G401.6 (cell line): Measurements from ENCODE around the gene DUSP28.

Experiments used
- FAIRE-seq: peaks from 2 replicates; lab custom pipeline; 2012; peaks lifted over from hg19 to GRCh38; lab: Jason Lieb, UNC

DUSP28 gene

DNA sequence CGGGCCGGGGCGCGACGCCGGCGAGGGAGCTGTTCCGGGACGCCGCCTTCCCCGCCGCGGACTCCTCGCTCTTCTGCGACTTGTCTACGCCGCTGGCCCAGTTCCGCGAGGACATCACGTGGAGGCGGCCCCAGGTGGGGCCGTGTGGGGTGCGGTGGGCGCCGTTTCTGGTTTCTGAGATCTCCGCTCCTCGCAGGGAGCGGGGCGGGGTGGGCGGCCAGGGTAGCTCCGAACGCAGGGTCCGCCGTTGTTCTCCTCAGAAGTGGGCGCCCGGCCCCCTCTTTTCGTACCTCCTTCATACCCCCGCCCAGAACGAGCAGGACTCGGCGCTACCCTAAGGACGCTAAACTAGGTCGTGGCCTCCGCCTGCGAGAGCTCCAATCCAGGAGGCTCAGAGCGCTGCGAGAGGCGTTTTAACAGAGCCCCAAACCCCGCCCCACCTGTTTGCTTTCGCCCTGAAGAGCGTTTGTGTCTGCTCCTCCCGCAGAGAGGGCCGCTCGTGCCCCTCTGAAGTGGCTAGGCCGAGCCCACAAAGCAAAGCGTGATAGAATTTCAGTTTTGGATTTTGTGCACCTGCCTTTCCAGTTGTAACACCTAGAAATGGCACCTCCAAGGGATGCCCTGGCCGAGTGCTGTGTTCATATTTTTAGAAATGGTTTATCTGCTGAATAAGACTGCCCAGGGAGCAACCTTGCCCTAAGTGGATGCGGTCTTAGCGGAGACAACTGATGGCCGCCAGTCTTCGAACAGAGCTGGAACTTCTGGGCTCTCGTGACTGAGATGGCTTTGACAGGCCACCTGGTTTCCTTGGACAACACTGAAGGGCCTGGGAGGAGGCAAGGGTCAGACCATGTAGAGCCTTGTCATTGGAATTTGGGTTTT is 27.0 kb downstream of the DUSP28 start:
- FAIRE-seq: no peak

GRCh38 chr2:240588006-240588655 is 28.0 kb downstream of the DUSP28 start:
- FAIRE-seq: no peak

GRCh38 chr2:240588669-240589068 is 28.5 kb downstream of the DUSP28 start:
- no peak for FAIRE-seq

DNA sequence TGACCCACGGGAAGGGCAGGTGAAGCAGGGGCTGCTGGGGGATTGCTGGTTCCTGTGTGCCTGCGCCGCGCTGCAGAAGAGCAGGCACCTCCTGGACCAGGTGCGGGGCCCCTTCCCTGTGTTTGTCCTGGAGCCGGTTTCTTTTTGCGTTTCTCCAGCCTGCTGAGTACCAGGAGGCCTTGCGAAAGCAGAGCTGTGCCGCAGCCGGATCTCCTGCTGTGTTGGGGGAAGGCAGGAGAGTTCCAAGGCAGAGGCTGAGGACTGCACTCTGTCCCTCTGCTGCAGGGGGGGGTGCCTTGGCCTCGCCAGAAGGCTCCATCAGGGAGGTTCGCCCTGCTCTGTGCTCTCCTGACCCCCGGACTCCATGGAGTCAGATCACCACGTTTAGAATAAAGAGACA is 29.2 kb downstream of the DUSP28 start:
- FAIRE-seq: no peak

- no peak for FAIRE-seq
Measured at GRCh38 chr2:240589850-240590525, 29.8 kb downstream of the DUSP28 start.

- no peak for FAIRE-seq
Measured at GRCh38 chr2:240590681-240591111, 30.5 kb downstream of the DUSP28 start.

- no peak for FAIRE-seq
Measured at GRCh38 chr2:240591226-240591625, 31.1 kb downstream of the DUSP28 start.

- FAIRE-seq: no peak
Measured at GRCh38 chr2:240591784-240592183, 31.6 kb downstream of the DUSP28 start.

- no peak for FAIRE-seq
Measured at GRCh38 chr2:240593026-240593702, 33.0 kb downstream of the DUSP28 start.

GRCh38 chr2:240593703-240594451 is 33.7 kb downstream of the DUSP28 start:
- FAIRE-seq: no peak

DNA sequence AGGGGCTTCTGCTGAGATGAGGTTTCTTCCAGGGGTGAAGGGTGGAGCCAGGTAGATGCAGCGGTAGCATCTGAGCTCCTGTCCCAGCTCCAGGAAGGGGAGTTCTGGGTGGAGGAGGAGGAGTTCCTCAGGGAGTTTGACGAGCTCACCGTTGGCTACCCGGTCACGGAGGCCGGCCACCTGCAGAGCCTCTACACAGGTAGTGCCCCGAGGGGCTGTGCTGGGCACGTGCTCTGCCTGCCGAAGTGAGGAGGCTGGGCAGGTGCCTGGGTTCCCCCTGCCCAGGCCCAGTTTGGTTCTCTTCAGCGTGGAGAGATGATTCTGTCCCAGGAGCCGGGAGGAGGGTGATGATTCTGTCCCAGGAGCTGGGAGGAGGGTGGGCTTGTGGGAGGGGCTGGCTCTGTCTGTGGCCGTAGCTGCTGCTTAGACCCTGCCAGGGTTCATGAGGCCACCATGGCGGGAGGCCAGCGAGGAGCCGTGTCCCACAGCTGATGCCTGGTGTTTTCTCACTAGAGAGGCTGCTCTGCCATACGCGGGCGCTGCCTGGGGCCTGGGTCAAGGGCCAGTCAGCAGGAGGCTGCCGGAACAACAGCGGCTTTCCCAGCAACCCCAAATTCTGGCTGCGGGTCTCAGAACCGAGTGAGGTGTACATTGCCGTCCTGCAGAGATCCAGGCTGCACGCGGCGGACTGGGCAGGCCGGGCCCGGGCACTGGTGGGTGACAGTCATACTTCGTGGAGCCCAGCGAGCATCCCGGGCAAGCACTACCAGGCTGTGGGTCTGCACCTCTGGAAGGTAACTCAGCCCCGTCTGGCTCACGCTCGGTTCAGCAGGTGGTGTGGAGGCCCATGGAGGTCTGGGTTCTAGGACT is 34.6 kb downstream of the DUSP28 start:
- FAIRE-seq: no peak

DNA sequence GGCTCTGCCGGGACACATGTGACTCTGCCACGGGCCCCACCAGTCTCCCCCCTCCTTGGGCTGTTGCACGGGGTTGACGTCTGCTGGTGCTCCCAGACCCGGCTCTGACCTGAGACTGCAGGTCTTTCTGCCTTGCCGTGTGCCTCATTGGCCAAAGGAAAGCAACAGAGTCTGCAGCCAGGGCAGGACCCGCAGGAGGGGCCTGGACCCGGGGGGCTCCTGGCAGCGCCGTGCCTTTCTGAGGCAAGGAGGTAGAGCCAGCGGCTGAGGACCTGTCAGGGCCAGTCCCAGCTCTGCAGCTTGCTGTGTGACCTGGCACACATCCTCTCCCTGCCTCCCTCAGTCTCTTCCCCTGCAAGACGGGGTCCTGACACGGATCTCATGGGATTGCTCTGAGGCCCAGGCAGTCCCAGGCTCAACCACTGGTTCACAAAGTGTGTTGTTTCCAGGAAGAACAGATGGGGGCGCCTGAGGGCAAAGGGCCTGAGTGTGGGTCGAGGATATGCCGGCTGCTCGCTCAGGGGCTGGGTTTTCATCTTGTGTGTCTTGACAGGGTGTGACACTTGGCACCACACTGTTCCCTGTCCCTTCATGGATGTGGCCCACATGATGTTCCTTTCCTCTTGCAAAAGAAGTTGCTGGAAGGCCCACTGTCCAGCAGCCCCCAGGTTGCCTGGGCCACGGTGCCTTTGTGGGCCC is 35.4 kb downstream of the DUSP28 start:
- FAIRE-seq: peak; percentile 45

- FAIRE-seq: no peak
Measured at GRCh38 chr2:240596080-240596460, 35.9 kb downstream of the DUSP28 start.

DNA sequence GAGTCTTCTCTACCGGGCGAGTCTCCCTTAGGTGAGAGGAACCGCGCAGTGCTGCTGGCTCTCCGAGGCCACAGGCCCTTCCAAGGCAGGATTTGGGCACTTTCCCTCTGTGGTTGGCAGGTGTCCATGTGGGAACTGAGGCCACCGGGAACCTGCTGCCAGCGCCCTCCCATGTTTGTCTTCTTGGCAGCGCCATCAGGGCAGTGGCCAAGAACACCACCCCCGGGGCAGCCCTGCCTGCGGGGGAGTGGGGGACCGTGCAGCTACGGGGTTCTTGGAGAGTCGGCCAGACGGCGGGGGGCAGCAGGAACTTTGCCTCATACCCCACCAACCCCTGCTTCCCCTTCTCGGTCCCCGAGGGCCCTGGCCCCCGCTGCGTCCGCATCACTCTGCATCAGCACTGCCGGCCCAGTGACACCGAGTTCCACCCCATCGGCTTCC is 36.4 kb downstream of the DUSP28 start:
- no peak for FAIRE-seq

DNA sequence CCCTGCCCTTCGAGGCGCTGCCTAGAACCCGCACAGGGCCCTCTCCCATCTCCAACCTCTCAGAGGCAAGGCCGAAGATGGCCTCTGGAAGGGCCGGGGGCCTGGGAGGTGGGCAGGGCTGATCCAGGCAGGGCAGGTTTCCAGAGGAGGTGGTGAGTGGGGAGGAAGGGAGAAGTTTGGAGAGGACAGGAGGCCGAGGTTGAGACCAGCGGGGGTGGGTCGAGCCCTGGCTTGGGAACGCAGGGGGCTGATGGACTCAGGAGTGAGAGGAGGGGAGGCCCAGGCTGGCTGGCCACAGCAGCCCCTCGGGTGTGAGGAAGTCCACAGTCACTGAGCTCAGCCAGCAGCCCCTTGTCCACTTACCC is 36.9 kb downstream of the DUSP28 start:
- FAIRE-seq: no peak

DNA sequence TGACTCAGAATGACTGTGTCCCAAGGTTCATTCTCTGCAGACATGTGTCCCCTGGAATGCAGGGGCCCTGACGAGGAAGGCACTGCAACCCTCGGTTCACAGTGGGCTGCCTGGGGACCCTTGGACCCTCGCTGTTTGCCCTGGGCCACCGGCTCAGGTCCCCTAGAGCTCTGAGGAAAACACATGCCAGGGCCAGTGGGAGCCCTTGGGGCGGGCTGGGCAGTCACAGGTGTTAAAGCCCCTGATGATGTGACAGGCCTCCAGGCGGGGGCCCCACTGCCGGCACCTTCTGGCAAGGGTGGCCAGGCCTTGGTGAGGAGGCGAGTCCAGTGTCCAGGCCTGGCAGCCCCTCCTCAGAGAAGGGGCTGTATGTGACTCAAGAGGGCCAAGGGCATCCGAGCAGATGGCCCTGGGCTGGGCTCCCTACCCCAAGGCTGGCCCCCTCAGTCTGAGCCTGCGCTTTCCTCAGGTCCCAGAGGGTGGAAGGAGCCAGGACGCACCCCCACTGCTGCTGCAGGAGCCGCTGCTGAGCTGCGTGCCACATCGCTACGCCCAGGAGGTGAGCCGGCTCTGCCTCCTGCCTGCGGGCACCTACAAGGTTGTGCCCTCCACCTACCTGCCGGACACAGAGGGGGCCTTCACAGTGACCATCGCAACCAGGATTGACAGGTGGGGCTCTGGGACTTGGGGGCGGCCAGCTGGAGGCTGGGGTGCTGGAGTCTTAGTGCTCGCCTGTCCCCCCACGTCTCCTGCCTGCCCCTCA is 37.4 kb downstream of the DUSP28 start:
- no peak for FAIRE-seq

DNA sequence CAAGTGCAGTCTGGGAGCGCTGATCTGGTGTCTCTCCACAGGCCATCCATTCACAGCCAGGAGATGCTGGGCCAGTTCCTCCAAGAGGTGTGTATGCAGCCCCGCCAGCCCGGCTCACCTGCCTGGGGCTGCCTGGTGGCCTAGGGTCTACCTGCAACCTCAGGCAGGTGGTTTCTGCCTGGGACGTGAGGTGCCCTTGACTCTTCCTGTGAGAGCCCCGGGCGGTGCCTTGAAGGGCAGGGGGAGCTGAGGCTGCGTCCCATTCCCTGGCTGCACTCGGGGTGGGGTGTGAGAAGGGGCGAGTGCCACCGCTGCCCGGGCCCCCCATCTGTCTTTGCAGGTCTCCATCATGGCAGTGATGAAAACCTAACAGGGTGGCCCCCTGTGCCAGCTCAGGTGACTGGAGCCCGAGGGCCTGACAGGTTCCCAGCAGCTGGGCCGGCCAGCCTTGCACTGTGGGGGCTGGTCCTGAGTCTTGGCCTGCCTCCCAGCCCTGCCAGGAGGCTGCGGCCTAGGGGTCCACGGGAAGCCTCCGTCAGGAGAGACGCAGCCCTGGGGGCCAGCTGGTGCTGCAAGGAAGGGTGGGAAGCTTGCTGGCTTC is 38.3 kb downstream of the DUSP28 start:
- FAIRE-seq: no peak

DNA sequence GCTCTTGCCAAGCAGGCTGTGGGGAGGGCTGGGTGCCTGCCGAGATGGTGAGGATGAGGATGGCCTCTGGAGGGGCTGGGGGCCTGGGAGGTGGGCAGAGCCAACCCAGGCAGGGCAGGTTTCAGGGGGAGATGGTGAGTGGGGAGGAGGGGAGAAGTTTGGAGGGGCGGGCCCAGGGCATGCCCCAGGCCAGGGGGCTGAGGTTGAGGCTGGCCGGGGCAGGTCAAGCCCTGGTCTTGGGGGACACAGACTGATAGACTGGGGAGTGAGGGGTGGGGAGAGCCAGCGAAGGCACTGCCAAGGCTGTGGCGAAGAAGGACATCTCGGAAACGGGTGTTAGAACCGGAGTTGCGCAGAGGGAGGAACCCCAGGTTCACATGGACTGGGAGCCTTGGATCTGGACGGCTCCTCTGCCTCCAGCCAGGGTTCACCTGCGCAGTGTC is 39.0 kb downstream of the DUSP28 start:
- FAIRE-seq: no peak

DNA sequence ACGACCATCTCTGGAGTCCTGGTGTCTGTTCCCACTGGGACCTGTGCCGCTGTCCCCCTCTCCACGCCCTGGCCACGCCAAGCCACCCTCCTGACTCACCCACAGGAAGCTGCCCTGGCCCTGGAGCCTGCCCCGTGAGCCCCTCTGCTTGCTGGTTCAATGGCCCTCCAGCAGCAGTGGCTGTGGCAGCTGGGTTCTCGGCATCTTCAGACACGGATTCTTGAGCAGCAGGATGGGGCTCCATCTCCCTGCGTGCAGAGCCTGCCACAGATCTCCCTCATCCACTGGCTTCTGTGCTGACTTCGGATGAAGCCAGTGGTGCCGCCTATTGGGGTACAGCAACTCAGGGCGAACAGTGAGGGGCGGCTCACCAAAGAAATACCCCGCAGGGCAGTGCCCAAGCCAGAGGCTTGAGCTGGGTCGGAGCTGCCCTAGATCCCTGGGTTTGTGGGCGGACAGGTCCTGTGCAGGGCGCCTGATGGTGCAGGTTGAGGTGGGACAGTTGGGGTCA is 40.3 kb downstream of the DUSP28 start:
- FAIRE-seq: no peak
